Measurements from ENCODE around the gene NT5C3A.

NT5C3A gene

GRCh38 chr7:33075818-33076518, 13.4 kb upstream of the NT5C3A start:
- DNase-seq, result no peak

- DNase-seq, result no peak
Observed at GRCh38 chr7:33073243-33073642, 10.7 kb upstream of the NT5C3A start.

DNA sequence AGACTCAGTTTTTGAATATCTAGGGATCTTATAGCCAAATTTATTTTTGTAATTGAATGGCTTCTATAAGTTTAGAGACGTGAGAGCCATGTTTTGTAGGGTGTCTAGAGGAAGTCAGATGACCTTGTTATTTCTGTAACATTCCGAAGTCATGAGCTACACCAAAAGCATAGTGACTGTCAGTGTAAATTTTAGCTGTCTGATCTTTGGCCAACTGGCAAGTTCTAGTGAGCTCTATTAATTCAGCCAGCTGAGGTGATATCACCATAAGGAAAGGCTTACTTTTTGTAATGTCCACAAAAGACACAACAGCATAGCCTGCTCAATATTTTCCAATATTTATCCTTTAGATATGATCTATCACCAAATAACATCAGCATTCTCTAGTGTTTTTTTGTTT, 9.9 kb upstream of the NT5C3A start:
- no peak for DNase-seq

DNA sequence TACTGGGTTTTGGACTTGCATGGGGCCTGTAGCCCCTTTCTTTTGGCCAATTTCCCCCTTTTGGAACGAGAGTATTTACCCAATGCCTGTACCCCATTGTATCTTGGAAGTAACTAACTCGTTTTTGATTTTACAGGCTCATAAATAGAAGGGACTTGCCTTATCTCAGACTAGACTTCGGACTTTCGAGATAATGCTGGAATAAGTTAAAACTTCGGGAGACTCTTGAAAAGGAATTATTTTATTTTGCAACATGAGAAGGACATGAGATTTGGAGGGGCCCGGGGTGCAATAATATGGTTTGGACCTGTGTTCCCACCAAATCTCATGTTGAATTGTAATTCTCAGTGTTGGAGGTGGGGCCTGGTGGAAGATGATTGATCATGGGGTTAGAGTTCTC, 8.3 kb upstream of the NT5C3A start:
- no peak for DNase-seq

- no peak for DNase-seq
Observed at GRCh38 chr7:33070277-33070676, 7.7 kb upstream of the NT5C3A start.

DNA sequence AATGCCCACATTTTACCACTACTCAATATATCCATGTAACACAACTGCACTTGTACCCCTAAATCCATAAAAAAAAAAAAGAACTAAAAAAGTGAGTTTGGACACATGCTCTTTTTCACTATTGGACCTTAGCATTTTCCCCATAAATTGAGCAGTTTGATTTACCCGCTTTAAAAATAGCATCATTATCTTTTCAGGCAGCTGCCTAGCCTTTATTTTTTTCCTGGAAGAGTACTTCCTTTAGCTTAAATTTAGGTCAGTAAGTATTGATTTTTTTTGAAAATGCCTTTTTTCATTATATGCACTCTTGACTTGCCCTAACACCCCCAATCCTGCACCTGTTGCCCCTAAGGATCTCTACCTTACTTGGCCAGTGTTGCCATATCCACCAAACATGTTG, 5.3 kb upstream of the NT5C3A start:
- DNase-seq, result no peak

GRCh38 chr7:33066771-33067170, 4.2 kb upstream of the NT5C3A start:
- DNase-seq, result no peak

DNA sequence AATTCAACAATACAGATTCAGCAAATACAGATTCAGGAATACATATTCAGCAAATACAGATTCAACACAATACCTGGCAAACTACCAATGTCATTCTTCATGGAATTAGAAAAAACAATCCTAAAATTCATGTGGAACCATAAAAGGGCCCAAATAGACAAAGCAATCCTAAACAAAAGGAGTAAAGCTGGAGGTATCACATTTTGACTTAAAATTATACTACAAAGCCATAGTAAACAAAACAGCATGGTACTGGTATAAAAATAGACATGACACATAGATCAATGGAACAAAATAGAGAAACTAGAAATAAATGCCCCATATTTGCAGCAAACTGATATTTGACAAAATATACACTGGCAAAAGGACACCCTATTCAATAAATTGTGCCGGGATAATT, 3.4 kb upstream of the NT5C3A start:
- DNase-seq, result no peak

- DNase-seq, result peak; percentile 96
Observed at GRCh38 chr7:33062782-33063443, 337 bp upstream of the NT5C3A start.

DNA sequence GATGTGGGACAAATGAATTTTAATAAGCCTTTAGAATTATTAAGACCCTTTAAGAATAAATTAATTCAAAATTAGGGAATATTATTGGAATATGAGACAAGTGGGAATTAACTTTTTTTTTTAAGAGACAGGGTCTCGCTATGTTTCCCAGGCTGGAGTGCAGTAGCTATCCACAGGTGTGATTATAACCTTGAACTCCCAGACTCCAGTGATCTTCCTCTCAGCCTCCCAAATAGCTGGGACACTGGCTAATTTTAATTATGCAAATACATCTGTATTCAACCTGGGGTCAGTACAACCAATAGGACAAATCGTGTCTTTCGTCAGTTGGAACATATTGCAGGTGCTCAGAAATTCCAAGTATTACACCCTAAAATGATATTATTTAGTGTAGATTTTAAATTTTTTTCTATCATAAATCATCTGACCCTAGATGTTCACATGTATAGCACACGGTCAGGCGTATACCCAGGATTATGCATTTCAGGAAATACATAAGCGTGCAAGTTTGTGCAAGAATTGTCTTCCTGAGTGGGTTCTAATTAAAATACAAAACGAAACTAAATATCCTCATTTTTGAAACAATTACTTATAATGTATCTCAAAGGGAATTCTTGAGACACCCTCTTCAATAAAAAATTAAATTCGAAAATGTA, 1.2 kb downstream of the NT5C3A start:
- DNase-seq, result no peak

DNA sequence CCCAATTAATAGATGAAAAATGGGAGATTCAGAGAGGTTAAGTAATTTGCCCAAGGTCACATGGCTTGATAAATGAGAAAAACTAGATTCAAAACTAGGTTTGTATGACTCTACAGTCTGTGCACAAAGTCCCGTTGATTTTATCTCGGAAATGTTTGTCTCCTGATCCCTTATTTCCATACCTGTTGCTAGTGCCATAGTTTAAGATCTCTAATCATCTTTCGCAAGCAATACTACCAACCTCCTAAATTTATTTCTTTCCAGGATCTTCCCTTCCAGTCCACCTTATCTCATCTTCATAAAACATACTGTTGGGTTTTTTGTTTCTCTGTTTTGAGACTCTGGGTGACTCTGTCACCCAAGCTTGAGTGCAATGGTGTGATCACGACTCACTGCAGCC, 2.9 kb downstream of the NT5C3A start:
- no peak for DNase-seq

DNA sequence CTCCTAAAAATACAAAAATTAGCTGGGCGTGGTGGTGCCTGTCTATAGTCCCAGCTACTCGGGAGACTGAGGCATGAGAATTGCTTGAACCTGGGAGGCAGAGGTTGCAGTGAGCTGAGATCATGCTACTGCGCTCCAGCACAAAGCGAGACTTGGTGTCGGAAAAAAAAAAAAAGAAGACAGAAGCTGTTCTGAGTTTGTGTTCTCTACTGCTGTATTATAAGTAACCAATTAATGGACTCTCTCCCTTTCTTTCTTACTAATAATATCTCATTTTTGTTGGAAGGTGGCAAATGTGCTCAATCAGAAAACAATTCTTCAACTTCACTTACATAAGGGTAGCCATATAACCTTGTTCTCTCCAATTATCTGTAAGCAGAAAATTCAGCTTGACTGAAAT, 7.4 kb downstream of the NT5C3A start:
- DNase-seq, result no peak

DNA sequence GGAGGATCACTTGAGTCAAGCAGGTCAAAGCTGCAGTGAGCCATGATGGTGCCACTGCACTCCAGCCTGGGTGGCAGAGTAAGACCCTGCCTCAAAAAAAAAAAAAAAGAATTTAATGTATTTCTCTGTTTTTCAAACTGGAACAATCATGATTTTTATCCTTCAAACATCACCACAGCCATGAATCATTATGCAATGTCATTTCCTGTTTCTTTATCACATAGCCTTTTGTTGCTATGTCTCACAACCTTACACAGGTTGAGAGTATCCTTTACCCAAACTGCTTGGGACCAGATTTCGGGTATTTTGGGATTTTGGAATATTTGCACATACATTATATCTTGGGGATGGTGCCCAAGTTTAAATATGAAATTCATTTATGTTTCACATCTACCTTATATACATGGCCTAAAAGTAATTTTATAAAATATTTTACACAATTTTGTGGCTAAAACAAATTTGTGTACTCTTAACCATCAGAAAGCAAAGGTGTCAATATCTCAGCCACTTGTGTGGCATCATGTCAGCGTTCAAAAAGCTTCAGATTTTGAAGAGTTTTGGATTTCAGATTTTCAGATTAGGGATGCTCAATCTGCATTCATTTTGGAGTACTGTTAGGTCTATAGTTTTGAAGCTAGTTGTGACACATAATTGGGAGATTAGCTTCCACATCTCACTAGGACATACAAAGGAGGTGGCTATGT, 8.2 kb downstream of the NT5C3A start:
- DNase-seq, result peak; percentile 47

DNA sequence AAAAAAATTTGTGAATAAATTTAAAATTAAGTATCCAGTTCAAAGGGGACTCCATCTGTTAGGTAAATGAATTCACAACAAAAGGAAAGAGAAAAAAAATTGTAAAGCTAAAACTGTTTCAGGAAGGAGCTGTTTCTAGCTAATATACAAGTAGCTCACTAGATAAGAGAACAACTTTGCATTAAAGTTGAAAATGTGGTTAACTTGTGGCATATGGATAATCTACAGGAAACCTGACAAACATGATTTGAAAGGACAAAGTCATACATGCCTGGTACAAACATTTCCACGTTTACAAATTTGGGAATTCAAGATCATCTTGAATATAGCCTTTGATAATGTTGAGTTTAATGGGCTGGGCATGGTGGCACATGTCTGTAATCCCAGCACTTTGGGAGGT, 8.9 kb downstream of the NT5C3A start:
- DNase-seq, result peak; percentile 72

GRCh38 chr7:33050535-33051318, 11.8 kb downstream of the NT5C3A start:
- DNase-seq, result peak; percentile 79

GRCh38 chr7:33048704-33049103, 13.9 kb downstream of the NT5C3A start:
- DNase-seq, result no peak

DNA sequence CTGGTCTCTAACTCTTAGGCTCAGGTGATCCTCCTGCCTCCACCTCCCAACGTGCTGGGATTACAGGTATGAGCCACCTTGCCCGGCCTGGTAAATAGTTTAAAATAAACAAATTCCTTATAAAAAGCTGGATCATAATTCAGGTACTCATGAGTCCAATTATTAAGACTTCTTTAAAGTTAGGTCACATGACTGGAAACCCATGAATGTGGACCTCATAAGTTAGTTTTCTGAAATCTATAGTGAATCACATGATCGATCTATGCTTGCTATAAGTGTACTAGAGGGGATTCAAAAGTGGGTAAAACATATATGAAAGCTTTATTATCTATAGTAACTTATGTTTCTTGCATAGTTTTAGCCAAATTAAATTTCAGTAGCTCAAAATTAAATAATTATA, 14.3 kb downstream of the NT5C3A start:
- DNase-seq, result no peak

DNA sequence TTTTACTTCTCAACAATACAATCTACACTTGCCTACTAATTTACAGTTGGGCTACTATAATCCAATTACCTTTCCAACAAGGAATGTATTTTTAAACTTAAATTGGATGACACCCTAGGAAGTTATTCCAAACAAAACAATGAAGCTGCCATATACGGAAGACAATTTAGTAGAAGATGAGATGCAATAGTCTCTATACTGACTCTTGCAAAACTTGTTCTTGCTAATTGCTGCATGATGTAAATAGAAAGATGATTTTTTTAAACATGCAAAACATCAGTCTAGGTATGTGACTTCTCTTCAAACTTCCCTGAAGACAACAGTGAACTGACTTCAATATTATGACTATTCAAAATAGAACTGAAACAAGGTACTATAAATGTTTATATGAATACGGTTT, 17.6 kb downstream of the NT5C3A start:
- DNase-seq, result no peak

- no peak for DNase-seq
Observed at GRCh38 chr7:33044401-33044718, 18.2 kb downstream of the NT5C3A start.

- DNase-seq, result peak; percentile 23
Observed at GRCh38 chr7:33043501-33044400, 18.8 kb downstream of the NT5C3A start.

DNA sequence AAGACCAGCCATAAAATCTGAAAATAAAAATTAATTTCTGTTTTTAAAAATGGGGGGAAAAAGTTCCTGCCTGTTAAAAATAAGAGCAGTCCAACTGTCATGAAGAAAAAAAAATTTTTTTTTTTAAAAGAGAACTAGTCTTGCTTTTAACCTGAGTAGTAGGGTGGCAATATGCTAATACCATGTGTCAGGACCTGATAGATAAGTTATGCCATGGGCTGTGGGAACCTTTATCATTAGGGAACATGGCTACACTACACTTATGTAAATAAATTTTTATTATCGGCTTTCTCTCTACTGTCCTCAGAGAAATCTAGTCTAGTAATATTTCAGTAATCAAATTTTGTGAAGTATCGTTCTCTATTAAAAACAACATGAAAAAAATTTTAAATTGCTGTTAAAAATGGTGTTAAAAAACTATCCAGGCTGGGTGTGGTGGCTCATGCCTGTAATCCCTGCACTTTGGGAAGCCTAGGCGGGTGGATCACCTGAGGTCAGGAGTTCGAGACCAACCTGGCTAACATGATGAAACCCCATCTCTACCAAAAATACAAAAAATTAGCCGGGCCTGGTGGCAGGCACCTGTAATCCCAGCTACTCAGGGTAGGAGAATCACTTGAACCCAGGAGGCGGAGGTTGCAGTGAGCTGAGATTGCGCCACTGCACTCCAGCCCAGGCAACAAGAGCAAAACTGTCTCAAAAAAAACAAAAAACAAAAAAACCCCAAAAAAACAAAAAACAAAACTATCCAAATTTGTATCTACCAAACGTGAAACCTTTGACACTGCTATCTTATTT, 20.7 kb downstream of the NT5C3A start:
- DNase-seq, result peak; percentile 92

Measured in hematopoietic multipotent progenitor cell treated with erythropoietin and hydrocortisone succinate and interleukin-3 and kit ligand, for 8 days (in vitro differentiated cells).